Central memory CD8-positive, alpha-beta T cell (primary cell): ENCODE measurements around the gene PRRT1.
"Not testable (repeated sequence)": the region's sequence is repeated elsewhere in the genome, so short reads cannot be mapped to it uniquely, and the experiment has no call there.

Experiments
- ATAC-seq: fragments of 150-1000 bp; cut with Tn5 transposase; replicated peaks from 2 replicates; pipeline ENCODE4 v1.10.0; 2022; ENCODE audit warnings: mild to moderate bottlenecking, moderate FRiP score, moderate number of reproducible peaks; ENCODE audit not compliant: poor library complexity, severe bottlenecking; ENCODE audit errors: extremely low read depth
- DNase-seq, 2 donors: peaks; one replicate each; pipeline ENCODE4 v3.0.0; 2021; ENCODE audit warnings: low spot score in 2 of 2
- H3K27ac Mint-ChIP-seq: one replicate; pipeline ENCODE4 v1.8.0; 2022; ENCODE audit warnings: low read depth, mild to moderate bottlenecking, moderate library complexity, mixed read lengths
- H3K27me3 Mint-ChIP-seq: one replicate; pipeline ENCODE4 v1.8.0; 2022; ENCODE audit warnings: mixed read lengths
- H3K36me3 Mint-ChIP-seq: one replicate; pipeline ENCODE4 v1.8.0; 2022; ENCODE audit warnings: mild to moderate bottlenecking, moderate library complexity, mixed read lengths; ENCODE audit not compliant: insufficient read depth
- H3K4me1 Mint-ChIP-seq: one replicate; pipeline ENCODE4 v1.8.0; 2022; ENCODE audit warnings: mixed read lengths
- H3K4me3 Mint-ChIP-seq: one replicate; pipeline ENCODE4 v1.8.0; 2022; ENCODE audit warnings: mild to moderate bottlenecking, moderate library complexity, mixed read lengths
- H3K9me3 Mint-ChIP-seq: one replicate; pipeline ENCODE4 v1.8.0; 2022; ENCODE audit warnings: mixed read lengths

Gene PRRT1

GRCh38 chr6:32147401-32148132, 4.2 kb downstream of the PRRT1 start:
- H3K9me3 Mint-ChIP-seq: no peaks in the 10 kb centered on the region
- peaks cover 37% of the 10 kb centered on the region for H3K4me1 Mint-ChIP-seq
- ATAC-seq: no peak
- H3K36me3 Mint-ChIP-seq: peaks cover 5% of the 10 kb centered on the region
- peaks cover 58% of the 10 kb centered on the region for H3K27me3 Mint-ChIP-seq
- DNase-seq: no peak
- H3K27ac Mint-ChIP-seq: no peak overlapping the region
- H3K4me3 Mint-ChIP-seq: no peak overlapping the region

DNA sequence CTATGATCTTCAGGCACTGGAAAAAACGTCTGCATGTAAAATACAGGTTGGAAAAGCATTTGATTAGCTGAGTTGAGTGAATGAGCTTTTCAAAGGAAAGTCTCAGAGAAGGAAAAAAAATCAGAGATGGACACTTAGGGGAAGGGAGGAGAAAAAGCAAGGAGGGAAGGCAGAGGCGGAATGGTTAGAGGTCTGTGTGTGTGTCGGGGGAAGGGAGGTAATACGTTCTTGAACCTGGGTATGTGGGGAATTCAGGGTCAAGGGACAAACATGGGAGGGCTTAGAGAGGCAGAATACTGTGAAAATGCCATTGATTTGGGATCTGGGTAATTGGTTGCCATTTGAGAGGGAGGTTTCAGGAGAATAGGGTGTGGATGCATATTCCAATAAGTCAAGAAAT, 5.1 kb downstream of the PRRT1 start:
- Mint-ChIP-seq H3K36me3 (peaks cover 5% of the 10 kb centered on the region), H3K4me1 (peaks cover 30% of the 10 kb centered on the region), H3K4me3 (no peak overlapping the region), H3K27ac (no peak overlapping the region), H3K27me3 (peaks cover 63% of the 10 kb centered on the region), H3K9me3 (no peaks in the 10 kb centered on the region)
- no peak for DNase-seq
- no peak for ATAC-seq

GRCh38 chr6:32146287-32146686, 5.5 kb downstream of the PRRT1 start:
- H3K4me1 Mint-ChIP-seq: peaks cover 26% of the 10 kb centered on the region
- H3K4me3 Mint-ChIP-seq: no peak overlapping the region
- H3K36me3 Mint-ChIP-seq: peaks cover 5% of the 10 kb centered on the region
- no peak for ATAC-seq
- no peak for DNase-seq
- H3K9me3 Mint-ChIP-seq: no peaks in the 10 kb centered on the region
- no peak overlapping the region for H3K27ac Mint-ChIP-seq
- peaks cover 64% of the 10 kb centered on the region for H3K27me3 Mint-ChIP-seq

- not testable (repeated sequence) for ATAC-seq, H3K27ac Mint-ChIP-seq, DNase-seq, H3K4me3 Mint-ChIP-seq, H3K36me3 Mint-ChIP-seq, H3K9me3 Mint-ChIP-seq
- H3K4me1 Mint-ChIP-seq: peaks cover 20% of the 10 kb centered on the region
- peaks cover 43% of the 10 kb centered on the region for H3K27me3 Mint-ChIP-seq
Observed at GRCh38 chr6:32144238-32144637, 7.5 kb downstream of the PRRT1 start.

DNA sequence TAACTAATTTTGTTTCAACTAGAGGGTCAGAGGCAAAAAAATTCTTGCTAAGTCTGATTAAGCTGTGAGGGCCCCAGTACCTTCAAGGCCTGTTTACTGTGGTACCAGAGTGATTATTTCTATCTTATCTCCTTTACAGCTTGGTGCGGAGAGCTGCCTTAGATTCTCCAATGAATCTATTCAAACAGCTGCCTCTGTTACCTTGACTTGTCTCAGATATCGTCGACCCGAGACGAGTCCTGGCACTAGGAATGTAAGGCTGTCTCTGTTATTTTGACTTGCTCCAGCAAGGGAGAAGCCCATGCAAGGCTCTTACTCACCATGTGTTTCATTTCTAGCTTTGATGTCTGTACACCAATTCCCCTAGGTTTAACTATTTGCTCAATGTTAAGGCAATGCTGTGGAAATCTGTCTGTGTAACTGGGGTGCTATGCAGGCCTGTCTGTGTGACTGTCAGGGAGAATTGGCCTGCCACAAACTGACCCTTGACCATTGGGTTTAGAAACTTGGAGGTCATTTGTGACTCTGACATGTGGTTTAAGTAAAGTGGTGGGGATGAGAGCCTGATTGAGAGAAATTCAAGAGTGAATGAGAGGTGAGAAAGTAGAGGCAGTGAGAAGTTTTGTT, 11.2 kb downstream of the PRRT1 start:
- H3K4me1 Mint-ChIP-seq: no peaks in the 10 kb centered on the region

DNA sequence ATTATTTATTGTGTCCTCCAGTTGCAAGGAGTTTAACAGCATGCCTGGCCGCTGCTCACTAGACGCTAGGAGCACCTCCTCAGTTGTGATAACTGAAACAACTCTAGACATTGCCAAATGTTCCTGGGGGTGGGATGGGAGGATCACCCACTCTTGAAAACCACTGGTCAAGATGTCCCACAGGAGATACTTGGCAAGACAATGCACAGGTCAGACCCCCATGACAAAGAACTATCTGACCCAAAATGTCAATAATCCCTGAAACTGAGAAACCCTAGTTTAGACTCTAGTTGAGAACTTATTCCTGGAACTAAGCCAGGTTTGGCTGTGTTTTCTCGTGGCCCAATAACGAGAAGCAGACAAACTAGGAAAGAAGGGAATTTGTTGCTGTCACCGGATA, 12.1 kb downstream of the PRRT1 start:
- H3K9me3 Mint-ChIP-seq: no peaks in the 10 kb centered on the region
- ATAC-seq: no peak

More for the DNA sequence above, 11.2 kb downstream of the PRRT1 start:
- Mint-ChIP-seq H3K4me3 (no peak overlapping the region), H3K27ac (no peak overlapping the region), H3K36me3 (no peaks in the 10 kb centered on the region), H3K9me3 (no peaks in the 10 kb centered on the region), H3K27me3 (peaks cover 9% of the 10 kb centered on the region)
- no peak for DNase-seq
- no peak for ATAC-seq

GRCh38 chr6:32137454-32137853, 14.3 kb downstream of the PRRT1 start:
- no peaks in the 10 kb centered on the region for H3K4me1 Mint-ChIP-seq
- DNase-seq: no peak
- no peak for ATAC-seq
- no peaks in the 10 kb centered on the region for H3K9me3 Mint-ChIP-seq
- H3K36me3 Mint-ChIP-seq: no peaks in the 10 kb centered on the region
- H3K4me3 Mint-ChIP-seq: no peak overlapping the region
- H3K27ac Mint-ChIP-seq: peak overlapping the region; percentile 10
- H3K27me3 Mint-ChIP-seq: peaks cover 9% of the 10 kb centered on the region

More for the DNA sequence above, 12.1 kb downstream of the PRRT1 start:
- H3K27ac Mint-ChIP-seq: no peak overlapping the region
- H3K27me3 Mint-ChIP-seq: peaks cover 9% of the 10 kb centered on the region
- H3K4me1 Mint-ChIP-seq: no peaks in the 10 kb centered on the region
- H3K36me3 Mint-ChIP-seq: no peaks in the 10 kb centered on the region
- H3K4me3 Mint-ChIP-seq: no peak overlapping the region
- DNase-seq: no peak

DNA sequence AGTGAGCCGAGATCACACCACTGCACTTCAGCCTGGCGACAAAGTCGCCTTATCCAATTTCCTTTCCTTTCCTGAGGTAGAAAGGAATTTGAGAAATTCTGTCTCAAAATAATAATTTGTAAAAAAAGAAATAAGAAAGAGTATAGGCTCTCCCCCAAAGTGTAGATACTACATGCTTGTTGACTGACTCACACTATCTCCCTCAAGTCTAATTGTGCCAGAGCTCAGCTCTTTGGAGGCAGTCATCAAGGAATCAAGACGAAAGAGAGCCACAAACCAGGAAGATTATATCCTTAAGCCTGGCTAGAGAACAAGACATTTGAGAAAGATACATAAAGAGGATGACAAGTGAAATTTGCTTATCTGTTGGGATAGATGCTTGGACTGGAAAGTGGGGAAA, 18.0 kb downstream of the PRRT1 start:
- Mint-ChIP-seq H3K27me3 (no peaks in the 10 kb centered on the region), H3K27ac (no peak overlapping the region), H3K4me3 (no peak overlapping the region), H3K9me3 (no peaks in the 10 kb centered on the region), H3K36me3 (peaks cover 3% of the 10 kb centered on the region), H3K4me1 (peaks cover 17% of the 10 kb centered on the region)
- no peak for DNase-seq
- ATAC-seq: no peak

- Mint-ChIP-seq H3K36me3 (peaks cover 9% of the 10 kb centered on the region), H3K9me3 (no peaks in the 10 kb centered on the region), H3K4me1 (peaks cover 33% of the 10 kb centered on the region), H3K27me3 (no peaks in the 10 kb centered on the region), H3K4me3 (peak overlapping the region; percentile 51), H3K27ac (no peak overlapping the region)
- DNase-seq (no peak), ATAC-seq (no peak)
Observed at GRCh38 chr6:32132110-32132509, 19.6 kb downstream of the PRRT1 start.

DNA sequence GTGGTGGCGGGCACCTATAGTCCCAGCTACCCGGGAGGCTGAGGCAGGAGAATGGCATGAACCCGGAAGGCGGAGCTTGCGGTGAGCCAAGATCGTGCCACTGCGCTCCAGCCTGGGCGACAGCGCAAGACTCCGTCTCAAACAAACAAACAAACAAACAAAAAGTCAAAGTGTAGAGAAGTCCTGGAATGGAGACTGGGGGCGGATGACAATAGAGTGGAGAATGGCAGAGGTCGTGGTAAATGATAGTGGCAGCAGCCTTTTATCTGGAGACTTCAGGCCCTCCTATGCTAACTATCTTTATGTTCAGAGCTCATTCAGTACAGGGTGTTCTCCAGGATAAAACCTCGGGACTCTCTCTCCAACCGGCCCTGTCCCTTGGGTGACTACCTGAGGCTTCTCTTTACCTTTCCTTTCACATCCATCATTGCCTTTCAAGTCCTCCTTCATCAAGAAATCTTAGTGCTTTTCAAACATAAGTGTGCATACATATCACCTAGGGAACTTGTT, 20.2 kb downstream of the PRRT1 start:
- H3K9me3 Mint-ChIP-seq: no peaks in the 10 kb centered on the region
- no peak overlapping the region for H3K27ac Mint-ChIP-seq
- H3K27me3 Mint-ChIP-seq: no peaks in the 10 kb centered on the region
- H3K36me3 Mint-ChIP-seq: peaks cover 9% of the 10 kb centered on the region
- no peak for DNase-seq
- H3K4me3 Mint-ChIP-seq: peak overlapping the region; percentile 51
- H3K4me1 Mint-ChIP-seq: peaks cover 39% of the 10 kb centered on the region
- no peak for ATAC-seq

DNA sequence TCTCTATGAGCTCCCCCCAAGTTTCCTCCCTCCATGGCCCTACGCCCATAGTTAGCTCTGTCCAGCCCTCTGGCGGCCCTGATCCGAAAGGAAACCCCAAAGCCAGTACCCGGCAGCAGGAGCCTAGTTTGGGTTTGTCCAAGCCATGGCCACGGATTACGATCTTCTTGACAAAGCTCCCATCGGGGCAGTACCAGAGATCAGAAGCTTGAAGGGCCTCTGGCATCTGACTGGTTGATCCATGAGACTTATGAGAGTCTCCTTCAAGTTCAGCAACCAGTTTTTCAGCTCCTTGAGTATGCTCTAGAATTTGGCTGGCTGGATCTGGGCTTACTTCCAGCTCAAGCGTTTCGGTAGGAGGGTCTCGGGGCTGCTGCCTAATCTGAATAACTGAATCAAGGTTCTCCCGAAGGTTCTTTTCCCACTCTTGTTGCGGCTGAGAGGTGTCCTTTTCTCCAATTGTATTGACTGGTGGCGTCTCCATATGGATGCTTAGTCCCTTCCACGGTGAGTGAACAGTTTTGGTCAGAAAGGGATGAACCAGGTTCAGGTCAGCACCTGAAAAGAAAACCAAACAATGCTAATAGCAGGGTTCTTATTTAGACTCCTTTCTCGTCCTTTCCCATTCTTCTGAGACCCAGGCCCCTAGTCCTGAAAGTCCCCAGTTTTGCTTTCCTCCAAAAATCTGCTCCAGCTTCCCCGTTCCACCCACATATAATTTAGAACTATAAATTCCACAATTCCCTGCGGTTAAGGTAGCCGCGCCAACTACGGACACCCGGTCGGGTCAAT, 22.2 kb downstream of the PRRT1 start:
- Mint-ChIP-seq H3K9me3 (no peaks in the 10 kb centered on the region), H3K4me3 (peak overlapping the region; percentile 99), H3K27ac (peak overlapping the region; percentile 86), H3K27me3 (no peaks in the 10 kb centered on the region), H3K36me3 (peaks cover 20% of the 10 kb centered on the region), H3K4me1 (peaks cover 50% of the 10 kb centered on the region)
- no peak for ATAC-seq
- no peak for DNase-seq

DNA sequence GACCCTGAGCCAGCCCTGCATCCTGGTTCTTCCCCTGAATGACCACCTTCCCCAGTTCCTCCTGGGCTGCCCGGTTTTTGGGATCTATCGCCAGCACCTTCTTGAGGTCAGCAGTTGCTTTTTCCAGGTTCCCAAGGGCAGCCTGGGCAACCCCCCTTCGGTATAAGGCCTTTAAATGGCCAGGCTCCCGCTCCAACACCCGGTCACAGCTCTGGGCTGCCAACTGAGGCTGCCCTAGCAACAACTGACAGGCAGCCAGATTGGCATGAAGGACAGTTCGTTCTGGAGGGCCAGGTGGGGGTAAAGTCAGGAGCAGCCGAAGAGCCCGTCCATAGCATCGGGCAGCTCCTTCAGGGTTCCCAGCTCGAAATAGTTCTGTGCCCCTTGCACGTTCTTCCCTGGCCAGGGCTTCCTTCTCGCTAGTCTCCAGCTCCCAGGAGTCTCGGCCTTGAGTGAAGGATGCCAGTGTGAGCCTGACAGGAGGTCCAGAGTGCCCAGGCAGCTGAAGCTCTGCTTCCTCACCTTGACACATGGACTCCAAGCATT, 22.9 kb downstream of the PRRT1 start:
- Mint-ChIP-seq H3K36me3 (peaks cover 23% of the 10 kb centered on the region), H3K9me3 (no peaks in the 10 kb centered on the region), H3K4me1 (peaks cover 56% of the 10 kb centered on the region), H3K27ac (peak overlapping the region; percentile 94), H3K4me3 (peak overlapping the region; percentile 99), H3K27me3 (no peaks in the 10 kb centered on the region)
- DNase-seq (no peak), ATAC-seq (no peak)
